Activated CD8-positive, alpha-beta memory T cell treated with anti-CD3 and anti-CD28 coated beads, Interleukin-2, amount 50 U/mL, for 48 hours (primary cell): ENCODE measurements around the gene ETDA.
"Not testable (repeated sequence)": the region's sequence is repeated elsewhere in the genome, so short reads cannot be mapped to it uniquely, and the experiment has no call there.

Experiments used
- DNase-seq: peaks from one replicate; pipeline ENCODE4 v3.0.0-alpha.2; 2020

Gene ETDA

DNA sequence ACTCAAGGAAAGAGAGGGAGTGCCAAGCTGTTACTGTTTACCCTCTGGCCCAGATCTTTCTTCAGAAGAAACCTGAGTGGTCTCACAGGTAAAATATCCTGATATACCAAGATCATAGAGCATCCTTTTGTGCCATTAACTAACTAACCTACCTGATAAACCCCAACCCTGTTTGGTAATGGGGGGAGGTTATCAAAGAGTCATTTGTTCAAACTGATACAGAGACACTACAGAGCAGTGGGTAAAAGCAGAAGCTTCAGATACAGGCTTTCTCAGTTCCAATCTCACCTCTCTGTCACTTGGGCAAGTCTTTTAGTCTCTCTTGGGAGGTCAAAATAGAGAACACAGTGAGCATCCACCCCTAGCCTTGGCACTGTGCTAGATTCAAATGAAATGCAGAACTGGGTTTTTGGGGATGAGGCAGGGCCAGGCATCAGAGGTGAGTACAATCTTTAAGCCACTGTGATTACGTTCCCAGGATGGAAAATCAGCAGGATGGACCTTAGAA, at the start of gene ETDA:
Gene ETDA, plus strand, starts transcription at position 51 of the 508 bp plus-strand sequence. CDS start 1,216 bp downstream, outside the sequence.
- not testable (repeated sequence) for DNase-seq

DNA sequence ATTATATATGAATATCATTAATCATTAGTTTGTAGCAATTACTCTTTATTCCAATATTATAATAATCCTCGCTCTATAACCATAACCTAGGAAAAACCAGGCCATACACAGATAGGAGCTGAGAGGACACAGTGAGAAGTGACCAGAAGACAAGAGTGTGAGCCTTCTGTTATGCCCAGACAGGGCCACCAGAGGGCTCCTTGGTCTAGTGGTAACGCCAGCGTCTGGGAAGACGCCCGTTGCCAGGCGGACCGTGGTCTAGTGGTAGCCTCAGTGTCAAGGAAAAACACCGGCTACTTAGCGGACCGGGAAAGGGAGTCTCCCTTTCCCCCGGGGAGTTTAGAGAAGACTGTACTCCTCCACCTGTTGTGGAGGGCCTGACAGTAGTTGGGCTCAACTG, 45.4 kb upstream of the ETDA start:
- not testable (repeated sequence) for DNase-seq

DNA sequence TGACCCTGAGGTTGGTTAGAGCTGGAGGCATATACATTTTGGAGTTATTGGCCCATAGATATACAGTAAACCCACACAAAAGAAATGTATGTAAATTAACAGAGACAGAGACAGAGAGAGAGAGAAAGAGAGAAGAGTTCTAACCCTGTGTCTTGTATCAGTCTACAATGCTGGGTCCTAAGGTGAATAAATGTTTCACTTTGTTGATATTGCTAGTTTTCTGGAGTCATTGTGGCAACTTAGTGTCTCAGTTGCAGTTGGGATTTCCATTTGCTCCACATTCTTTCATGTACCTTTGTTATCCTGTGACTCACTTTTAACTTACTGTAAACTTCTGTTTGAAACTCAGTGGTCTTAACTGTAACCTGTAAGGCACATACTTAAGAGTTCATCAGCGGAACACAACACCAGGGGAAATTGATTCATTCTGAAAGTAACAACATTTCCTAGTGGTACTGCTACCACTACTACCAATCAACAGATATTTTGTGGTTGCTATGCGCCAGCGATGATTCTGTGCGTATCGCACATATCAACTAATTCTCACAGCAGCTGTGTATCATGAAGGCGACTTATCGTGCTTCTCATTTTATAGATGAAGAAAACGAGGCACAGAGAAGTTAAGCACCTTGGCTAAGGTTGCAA, 38.5 kb upstream of the ETDA start:
- no peak for DNase-seq

DNA sequence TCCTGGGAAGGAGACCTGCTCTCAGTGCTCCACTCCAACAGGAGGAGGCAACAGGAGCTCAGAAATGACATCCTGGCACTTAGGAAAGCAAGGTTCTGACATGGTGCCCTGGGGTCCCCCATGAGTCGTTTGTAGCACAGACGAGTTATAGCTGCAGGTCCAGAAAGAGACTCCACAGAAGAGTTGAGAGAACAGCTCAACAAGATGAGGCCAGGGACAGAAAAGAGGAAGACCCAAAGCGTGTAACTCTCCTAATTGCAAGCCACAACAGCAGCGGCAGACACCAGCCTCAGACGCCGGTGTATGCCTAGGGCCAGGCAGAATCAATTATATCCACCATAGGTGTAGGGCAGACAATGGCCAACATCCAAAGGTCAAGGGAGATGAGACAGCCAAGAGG, 5.9 kb upstream of the ETDA start:
- DNase-seq = not testable (repeated sequence)

DNA sequence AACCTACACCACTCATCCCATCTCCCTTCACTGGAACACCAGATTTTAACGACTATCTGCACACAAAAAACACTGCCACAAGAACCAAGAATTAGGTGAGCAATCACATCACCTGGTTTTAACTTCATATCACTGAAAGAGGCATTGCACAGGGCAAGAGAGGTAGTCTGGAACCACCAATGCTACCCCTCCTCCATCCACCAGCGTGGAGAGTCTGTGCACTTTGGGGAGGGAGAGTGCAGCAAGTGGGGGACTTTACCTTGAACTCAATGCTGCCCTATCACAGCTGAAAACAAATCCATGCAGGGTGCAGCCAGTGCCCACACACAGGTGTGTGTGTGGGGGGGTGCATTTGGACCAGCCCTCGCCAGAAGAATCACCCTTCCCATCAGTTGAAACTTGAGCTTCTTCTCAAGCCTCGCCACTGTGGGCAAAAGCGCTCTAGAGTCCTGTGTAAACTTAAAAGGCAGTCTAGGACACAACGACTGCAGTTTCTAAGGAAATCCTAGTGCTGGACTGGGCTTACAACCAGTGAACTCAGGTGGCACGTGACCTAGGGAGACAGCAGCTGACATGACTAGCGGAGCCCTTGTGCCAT, 4.3 kb downstream of the ETDA start:
- DNase-seq = not testable (repeated sequence)

DNA sequence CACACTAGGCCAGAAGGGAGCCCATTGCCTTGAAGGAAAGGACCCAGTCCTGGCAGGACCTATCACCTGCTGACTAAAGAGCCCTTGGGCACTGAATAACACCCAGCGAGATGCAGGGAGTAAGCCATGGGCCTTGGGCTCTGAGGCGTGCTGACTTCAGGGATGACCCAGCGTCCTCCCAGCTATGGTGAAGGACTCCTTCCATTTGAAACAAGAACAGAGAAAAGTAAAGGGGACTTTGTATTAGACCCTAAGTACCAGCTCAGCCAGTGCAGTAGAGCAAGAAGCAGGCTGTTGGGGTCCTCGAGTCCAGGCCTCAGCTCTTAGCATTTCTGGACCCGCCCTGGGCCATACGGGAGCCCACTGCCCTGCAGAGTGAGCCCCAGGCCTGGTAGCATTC, 5.1 kb downstream of the ETDA start:
- DNase-seq = no peak

DNA sequence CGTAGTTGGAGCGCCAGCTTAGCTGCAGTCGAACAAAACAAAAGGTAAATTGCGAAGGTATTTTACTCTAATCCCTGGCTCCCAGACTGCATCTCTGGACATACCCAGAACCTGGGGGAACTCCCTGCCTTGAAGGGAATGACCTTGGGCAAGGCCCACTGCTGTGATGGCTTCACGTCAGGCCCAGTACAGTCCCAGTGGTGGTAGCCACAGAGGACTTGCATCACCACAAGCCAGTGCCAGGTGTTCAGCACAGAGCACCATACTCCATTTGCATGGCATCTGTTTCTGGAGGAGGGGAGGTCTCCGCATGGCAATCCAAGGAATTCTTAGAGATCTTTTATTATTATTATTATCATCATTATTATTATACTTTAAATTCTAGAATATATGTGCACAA, 5.6 kb downstream of the ETDA start:
- no peak for DNase-seq

DNA sequence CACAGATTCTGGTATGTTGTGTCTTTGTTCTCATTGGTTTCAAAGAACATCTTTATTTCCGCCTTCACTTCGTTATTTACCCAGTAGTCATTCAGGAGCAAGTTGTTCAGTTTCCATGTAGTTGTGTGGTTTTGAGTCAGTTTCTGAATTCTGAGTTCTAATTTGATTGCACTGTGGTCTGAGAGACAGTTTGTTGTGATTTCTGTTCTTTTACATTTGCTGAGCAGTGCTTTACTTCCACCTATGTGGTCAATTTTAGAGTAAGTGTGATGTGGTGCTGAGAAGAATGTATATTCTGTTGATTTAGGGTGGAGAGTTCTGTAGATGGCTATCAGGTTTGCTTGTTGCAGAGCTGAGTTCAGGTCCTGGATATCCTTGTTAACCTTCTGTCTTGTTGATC, 9.1 kb downstream of the ETDA start:
- not testable (repeated sequence) for DNase-seq

DNA sequence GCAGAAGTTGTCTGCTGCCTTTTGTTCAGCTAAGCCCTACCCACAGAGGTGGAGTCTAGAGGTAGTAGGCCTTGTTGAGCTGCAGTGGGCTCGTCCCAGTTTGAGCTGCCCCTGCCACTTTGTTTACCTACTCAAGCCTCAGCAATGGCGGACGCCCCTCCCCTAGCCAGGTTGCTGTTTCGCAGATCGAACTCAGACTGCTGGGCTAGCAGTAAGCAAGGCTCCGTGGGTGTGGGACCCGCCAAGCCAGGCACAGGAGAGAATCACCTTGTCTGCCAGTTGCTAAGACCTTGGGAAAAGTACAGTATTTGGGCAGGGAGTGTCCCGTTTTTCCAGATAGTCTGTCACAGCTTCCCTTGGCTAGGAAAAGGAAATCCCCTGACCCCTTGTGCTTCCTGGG, 11.5 kb downstream of the ETDA start:
- DNase-seq = not testable (repeated sequence)

DNA sequence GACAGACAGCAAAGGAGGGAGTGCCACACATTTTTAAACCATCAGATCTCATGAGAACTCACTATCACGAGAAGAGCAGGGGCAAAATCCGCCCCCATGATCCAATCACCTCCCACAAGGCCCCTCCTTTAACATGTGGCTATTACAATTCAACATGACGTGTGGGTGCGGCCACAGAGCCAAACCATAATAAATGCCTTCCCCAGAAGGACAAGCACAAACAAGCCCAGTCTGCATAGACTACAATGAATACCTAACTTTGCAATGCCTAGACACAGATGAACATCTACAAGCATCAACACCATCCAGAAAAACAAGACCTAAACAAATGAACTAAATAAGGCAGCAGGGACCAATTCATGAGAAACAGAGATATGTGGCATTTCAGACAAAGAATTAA, 12.3 kb downstream of the ETDA start:
- no peak for DNase-seq

DNA sequence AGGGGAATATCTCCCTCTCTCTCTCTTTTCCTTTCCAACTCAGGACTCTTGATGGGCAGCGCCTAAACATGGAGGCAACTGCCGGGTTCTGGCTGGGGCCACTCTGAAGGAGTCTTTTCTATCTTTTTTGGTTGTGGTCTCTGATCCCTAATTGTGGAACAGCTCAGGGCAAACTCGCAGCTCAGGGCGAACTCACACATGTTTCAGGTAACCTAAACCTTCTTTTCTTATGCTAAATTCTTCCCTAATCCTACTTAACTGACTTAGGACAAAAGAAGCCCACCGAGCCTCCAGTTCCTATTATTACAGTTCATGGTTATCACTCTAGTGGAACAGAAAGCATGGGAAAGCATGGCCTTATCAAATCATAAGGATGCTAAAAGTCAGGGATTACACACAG, 21.3 kb downstream of the ETDA start:
- DNase-seq = no peak

DNA sequence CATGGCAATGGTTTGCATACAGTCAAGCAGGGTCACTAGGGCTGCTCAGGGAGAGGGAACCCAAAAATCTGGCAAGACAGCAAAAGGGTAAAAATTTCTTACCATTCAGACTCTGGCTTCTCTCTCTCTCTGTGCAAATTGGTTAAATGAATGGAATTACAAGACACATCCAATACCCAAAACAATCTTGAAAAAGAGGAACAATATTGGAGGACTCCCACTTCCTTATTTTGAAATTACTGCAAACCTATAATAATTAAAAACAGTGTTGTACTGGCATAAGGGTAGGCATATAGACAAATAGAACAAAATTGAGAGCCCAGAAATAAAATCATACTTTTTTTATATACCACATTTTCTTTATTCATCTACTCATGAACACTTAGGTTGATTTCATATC, 24.1 kb downstream of the ETDA start:
- no peak for DNase-seq

DNA sequence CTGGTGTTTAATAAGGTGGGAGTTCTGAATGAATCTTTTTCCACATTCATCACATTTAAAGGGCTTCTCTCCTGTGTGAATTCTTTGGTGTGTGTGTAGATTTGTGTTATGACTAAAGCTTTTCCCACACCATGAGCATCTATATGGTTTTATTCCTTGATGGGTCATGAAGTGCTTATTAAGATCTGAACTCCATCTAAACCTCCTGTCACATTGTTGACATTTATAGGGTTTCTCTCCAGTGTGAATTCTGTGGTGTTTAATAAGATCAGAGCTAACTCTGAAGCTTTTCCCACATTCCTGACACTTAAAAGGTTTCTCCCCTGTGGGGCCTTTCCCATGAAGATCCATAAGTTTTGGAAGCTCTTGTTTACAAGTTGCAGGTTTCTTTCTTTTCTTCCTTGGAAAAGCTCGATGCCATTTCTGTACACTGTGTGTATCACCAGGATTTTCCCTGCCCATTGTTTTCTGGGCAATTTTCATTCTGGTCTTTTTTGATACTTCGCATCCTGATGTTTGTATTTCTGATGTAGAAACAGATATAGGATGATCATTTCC, 35.5 kb downstream of the ETDA start:
- no peak for DNase-seq

DNA sequence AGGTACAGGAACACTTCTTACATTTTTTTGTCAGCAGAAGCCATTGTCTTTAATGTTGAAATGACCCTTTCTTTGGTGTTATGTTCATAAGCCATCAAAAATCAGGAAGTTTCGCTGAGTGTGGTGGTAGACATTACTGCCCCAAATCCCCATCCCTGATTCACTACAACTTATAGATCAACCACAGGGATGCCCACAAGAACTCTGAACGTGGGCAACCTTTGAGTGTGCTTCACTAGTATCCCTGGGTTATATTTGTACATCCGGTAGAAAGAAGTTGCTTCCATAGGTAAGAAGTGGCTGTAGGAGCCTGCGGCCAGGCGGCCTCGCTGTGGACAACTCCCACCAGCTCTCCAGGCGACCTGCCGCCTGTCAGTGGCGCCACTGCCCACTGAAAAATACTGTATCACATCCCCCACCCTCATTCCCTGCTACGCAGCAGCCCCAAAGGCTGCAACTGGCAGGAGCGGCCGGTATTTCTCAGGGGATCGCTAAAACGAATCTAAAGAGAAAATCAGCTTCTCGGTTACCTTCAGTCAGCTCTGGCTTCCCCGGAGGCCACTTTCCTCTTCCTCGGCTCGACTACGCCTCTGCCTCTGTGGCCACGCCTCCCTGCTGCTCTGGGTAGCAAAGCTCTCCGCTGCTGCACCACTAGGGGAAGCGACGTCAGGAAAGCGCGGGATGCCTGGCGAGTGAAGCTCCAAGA, 43.5 kb downstream of the ETDA start:
- peak; percentile 62 for DNase-seq

DNA sequence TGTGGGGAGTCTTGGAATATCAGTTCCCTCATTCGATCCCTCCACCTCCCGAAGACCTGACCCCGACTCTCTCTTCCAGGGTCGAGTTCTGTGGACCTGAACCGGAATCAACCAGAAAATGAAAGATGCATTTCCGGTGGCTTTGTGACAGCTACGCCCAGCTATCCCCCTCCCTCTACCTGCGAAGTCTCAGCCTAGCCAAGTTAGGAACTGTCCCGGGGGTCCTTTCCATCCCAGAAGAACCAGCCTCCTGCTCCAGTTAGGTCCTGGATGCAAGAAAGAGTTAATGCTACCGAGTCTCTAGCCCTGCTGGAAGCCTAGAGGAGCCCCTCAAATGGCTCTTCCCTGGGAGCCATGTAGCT, 44.1 kb downstream of the ETDA start:
- DNase-seq = no peak

DNA sequence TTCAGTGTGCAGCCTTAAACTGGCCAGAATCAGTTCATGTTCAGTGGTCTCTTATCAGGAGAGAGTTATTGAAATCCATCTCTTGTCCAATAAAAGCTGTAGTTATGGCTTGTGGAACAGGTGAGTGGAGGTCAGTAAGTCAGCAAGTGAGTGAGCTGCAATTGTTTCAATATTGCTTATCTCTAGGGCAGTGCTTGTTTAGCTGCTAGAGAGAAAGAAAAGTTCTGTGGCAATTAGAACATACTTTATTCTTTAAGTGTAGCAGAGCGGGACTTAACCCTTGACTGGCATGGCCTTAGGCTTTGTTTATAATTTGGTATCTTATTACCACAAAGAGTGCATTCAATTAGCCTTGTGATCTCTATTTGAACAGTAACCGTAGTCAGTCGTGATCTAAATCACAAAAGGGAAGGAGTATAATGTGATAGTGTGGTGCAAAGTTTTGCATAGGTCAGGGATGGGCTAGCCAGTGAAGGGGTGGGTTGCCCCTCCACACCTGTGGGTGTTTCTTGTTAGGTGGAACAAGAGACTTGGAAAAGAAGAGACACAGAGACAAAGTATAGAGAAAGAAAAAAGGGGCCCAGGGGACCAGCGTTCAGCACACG, 50.5 kb downstream of the ETDA start:
- no peak for DNase-seq
